ENCODE results near the gene TFAP2B. TPM values are rescaled to one million over a fixed set of nuclear protein-coding genes. Genes with fewer than 3 reads are reported as not detected.

Gene TFAP2B
- total RNA-seq, 1 donor from 2014 or later, result 4.6 TPM

GRCh38 chr6:50829898-50830444, 11.3 kb downstream of the TFAP2B start:
- DNase-seq (ENCODE audit: low read depth), result no peak
- H3K4me3 ChIP-seq (ENCODE audit: low read depth, low read length), result no peak overlapping the region
- TF ChIP-seq CTCF (conservative IDR thresholded peaks at IDR 0.05; ENCODE audit: low read depth, low read length), result no peak

- no peak for DNase-seq (ENCODE audit: low read depth)
- TF ChIP-seq CTCF (conservative IDR thresholded peaks at IDR 0.05; ENCODE audit: low read depth, low read length), result no peak
- no peak overlapping the region for H3K4me3 ChIP-seq (ENCODE audit: low read depth, low read length)
These were observed 12.5 kb downstream of the TFAP2B start for GRCh38 chr6:50831186-50831585.

- no peak overlapping the region for H3K4me3 ChIP-seq (ENCODE audit: low read depth, low read length)
- TF ChIP-seq CTCF (conservative IDR thresholded peaks at IDR 0.05; ENCODE audit: low read depth, low read length), result no peak
- DNase-seq (ENCODE audit: low read depth), result no peak
These were observed 14.2 kb downstream of the TFAP2B start for GRCh38 chr6:50832912-50833311.

GRCh38 chr6:50834929-50835410, 16.3 kb downstream of the TFAP2B start:
- no peak for TF ChIP-seq CTCF (conservative IDR thresholded peaks at IDR 0.05; ENCODE audit: low read depth, low read length)
- no peak for DNase-seq (ENCODE audit: low read depth)
- H3K4me3 ChIP-seq (ENCODE audit: low read depth, low read length), result no peak overlapping the region

GRCh38 chr6:50836231-50836630, 17.6 kb downstream of the TFAP2B start:
- DNase-seq (ENCODE audit: low read depth), result no peak
- H3K4me3 ChIP-seq (ENCODE audit: low read depth, low read length), result no peak overlapping the region
- no peak for TF ChIP-seq CTCF (conservative IDR thresholded peaks at IDR 0.05; ENCODE audit: low read depth, low read length)

GRCh38 chr6:50837589-50838445, 19.1 kb downstream of the TFAP2B start:
- DNase-seq (ENCODE audit: low read depth), result no peak
- no peak for TF ChIP-seq CTCF (conservative IDR thresholded peaks at IDR 0.05; ENCODE audit: low read depth, low read length)
- H3K4me3 ChIP-seq (ENCODE audit: low read depth, low read length), result no peak overlapping the region
